ENCODE data around the gene C1QTNF1. TPM values are rescaled to one million over a fixed set of nuclear protein-coding genes. Genes with fewer than 3 reads are reported as not detected.

Gene C1QTNF1
- polyA plus RNA-seq, 1 of the 3 experiments (the other 2 are of a cell fraction), result 14.3 TPM

DNA sequence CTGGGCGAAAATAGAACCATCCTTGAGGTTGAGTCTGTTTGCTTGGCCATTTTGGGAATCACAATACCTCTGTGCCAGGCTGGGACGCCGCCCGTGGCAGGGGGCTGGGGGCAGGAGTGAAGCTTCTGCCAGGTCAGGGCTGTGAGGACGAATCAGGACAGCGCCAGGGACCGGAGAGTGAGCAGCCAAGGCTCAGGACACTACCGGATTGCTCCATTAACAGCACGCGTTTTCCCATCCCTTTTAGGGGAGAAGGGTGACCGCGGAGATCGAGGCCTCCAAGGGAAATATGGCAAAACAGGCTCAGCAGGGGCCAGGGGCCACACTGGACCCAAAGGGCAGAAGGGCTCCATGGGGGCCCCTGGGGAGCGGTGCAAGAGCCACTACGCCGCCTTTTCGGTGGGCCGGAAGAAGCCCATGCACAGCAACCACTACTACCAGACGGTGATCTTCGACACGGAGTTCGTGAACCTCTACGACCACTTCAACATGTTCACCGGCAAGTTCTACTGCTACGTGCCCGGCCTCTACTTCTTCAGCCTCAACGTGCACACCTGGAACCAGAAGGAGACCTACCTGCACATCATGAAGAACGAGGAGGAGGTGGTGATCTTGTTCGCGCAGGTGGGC is 23.4 kb downstream of the C1QTNF1 start:
- CTCF ChIA-PET, result interaction anchor here (0.7 to 25.7 kb wide), 13 partner anchors 13 to 367 kb away, joined by 3 to 529 read pairs (median 6); partner anchors contain the start of genes C1QTNF1 and ENGASE
- no peaks in the 10 kb centered on the region for H3K9me3 ChIP-seq
- no peak overlapping the region for H3K4me2 ChIP-seq

More for the DNA sequence above, 23.4 kb downstream of the C1QTNF1 start:
- 89% methylated on average over 30 of the region's 30 CpGs for WGBS (ENCODE audit: low lambda C conversion rate)
- no peaks in the 10 kb centered on the region for H3K79me2 ChIP-seq (ENCODE audit: insufficient read depth)
- H2AFZ ChIP-seq (ENCODE audit: low read depth), result no peak overlapping the region
- no peak overlapping the region for H3K4me3 ChIP-seq (ENCODE audit: low read depth in 2 of 2, low read length in 1 of 2)
- no peak for DNase-seq
- TF ChIP-seq ZBTB33 (IDR thresholded peaks at IDR 0.05; ENCODE audit: borderline replicate concordance, low read depth) (no peak), YY1 (IDR thresholded peaks at IDR 0.05; ENCODE audit: low read depth) (no peak), SIN3A (IDR thresholded peaks at IDR 0.05; ENCODE audit: borderline replicate concordance, low read depth, low read length) (no peak), RCOR1 (IDR thresholded peaks at IDR 0.05; ENCODE audit: low read length) (no peak), TCF12 (IDR thresholded peaks at IDR 0.05) (no peak), FOSL2 (IDR thresholded peaks at IDR 0.05; ENCODE audit: borderline replicate concordance, low read depth) (no peak), TAF1 (IDR thresholded peaks at IDR 0.05; ENCODE audit: borderline replicate concordance, low read depth, low read length) (no peak), NRF1 (IDR thresholded peaks at IDR 0.05; ENCODE audit: low read depth, low read length) (no peak), NFIC (IDR thresholded peaks at IDR 0.05; ENCODE audit: borderline replicate concordance) (no peak), MEF2A (IDR thresholded peaks at IDR 0.05; ENCODE audit: borderline replicate concordance, low read depth) (no peak), USF1 (IDR thresholded peaks at IDR 0.05; ENCODE audit: borderline replicate concordance, low read depth) (no peak), JUND (IDR thresholded peaks at IDR 0.05) (no peak), RAD21 (IDR thresholded peaks at IDR 0.05; ENCODE audit: low read length) (no peak), GATA2 (CRISPR knock-in tag; IDR thresholded peaks at IDR 0.05) (no peak), EP300 (IDR thresholded peaks at IDR 0.05; ENCODE audit: borderline replicate concordance in 1 of 2, low read depth in 1 of 2, low read length in 1 of 2) (no peak)
- TF ChIP-seq, protein P1, sequence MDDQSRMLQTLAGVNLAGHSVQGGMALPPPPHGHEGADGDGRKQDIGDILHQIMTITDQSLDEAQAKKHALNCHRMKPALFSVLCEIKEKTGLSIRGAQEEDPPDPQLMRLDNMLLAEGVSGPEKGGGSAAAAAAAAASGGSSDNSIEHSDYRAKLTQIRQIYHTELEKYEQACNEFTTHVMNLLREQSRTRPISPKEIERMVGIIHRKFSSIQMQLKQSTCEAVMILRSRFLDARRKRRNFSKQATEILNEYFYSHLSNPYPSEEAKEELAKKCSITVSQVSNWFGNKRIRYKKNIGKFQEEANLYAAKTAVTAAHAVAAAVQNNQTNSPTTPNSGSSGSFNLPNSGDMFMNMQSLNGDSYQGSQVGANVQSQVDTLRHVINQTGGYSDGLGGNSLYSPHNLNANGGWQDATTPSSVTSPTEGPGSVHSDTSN (IDR thresholded peaks at IDR 0.05), result no peak
- TF ChIP-seq, protein P2, sequence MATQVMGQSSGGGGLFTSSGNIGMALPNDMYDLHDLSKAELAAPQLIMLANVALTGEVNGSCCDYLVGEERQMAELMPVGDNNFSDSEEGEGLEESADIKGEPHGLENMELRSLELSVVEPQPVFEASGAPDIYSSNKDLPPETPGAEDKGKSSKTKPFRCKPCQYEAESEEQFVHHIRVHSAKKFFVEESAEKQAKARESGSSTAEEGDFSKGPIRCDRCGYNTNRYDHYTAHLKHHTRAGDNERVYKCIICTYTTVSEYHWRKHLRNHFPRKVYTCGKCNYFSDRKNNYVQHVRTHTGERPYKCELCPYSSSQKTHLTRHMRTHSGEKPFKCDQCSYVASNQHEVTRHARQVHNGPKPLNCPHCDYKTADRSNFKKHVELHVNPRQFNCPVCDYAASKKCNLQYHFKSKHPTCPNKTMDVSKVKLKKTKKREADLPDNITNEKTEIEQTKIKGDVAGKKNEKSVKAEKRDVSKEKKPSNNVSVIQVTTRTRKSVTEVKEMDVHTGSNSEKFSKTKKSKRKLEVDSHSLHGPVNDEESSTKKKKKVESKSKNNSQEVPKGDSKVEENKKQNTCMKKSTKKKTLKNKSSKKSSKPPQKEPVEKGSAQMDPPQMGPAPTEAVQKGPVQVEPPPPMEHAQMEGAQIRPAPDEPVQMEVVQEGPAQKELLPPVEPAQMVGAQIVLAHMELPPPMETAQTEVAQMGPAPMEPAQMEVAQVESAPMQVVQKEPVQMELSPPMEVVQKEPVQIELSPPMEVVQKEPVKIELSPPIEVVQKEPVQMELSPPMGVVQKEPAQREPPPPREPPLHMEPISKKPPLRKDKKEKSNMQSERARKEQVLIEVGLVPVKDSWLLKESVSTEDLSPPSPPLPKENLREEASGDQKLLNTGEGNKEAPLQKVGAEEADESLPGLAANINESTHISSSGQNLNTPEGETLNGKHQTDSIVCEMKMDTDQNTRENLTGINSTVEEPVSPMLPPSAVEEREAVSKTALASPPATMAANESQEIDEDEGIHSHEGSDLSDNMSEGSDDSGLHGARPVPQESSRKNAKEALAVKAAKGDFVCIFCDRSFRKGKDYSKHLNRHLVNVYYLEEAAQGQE (IDR thresholded peaks at IDR 0.05; ENCODE audit: low read depth, low read length), result no peak
- TF ChIP-seq, protein P3, sequence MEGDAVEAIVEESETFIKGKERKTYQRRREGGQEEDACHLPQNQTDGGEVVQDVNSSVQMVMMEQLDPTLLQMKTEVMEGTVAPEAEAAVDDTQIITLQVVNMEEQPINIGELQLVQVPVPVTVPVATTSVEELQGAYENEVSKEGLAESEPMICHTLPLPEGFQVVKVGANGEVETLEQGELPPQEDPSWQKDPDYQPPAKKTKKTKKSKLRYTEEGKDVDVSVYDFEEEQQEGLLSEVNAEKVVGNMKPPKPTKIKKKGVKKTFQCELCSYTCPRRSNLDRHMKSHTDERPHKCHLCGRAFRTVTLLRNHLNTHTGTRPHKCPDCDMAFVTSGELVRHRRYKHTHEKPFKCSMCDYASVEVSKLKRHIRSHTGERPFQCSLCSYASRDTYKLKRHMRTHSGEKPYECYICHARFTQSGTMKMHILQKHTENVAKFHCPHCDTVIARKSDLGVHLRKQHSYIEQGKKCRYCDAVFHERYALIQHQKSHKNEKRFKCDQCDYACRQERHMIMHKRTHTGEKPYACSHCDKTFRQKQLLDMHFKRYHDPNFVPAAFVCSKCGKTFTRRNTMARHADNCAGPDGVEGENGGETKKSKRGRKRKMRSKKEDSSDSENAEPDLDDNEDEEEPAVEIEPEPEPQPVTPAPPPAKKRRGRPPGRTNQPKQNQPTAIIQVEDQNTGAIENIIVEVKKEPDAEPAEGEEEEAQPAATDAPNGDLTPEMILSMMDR (IDR thresholded peaks at IDR 0.05), result no peak
- H3K9ac ChIP-seq, result no peak overlapping the region
- H4K20me1 ChIP-seq (ENCODE audit: insufficient read depth), result no peaks in the 10 kb centered on the region
- H3K27ac ChIP-seq (ENCODE audit: low read depth in 2 of 2, low read length in 1 of 2), result peak overlapping the region in 1 of 2 experiments; percentile 67; a peak in 2 of 4 replicates
- no peaks in the 10 kb centered on the region for H3K9me2 ChIP-seq
- POLR2A ChIA-PET, result interaction anchor here (1.8 kb wide), 1 partner anchor 27 kb away, joined by 6 read pairs; the partner anchor contains the start of gene ENGASE
- peaks cover 10% of the 10 kb centered on the region for H3F3A ChIP-seq (replicated peaks; ENCODE audit: insufficient read depth)
- no peaks in the 10 kb centered on the region for H3K27me3 ChIP-seq (ENCODE audit: insufficient read depth)
- peaks cover 0 to 23% of the 10 kb centered on the region in 2 experiments; a peak in 2 of 4 replicates for H3K4me1 ChIP-seq (ENCODE audit: control insufficient read depth in 1 of 2, insufficient read depth in 2 of 2, low read depth in 1 of 2, low read length in 1 of 2)
- H3K36me3 ChIP-seq (replicated peaks in 1 of 2; ENCODE audit: control insufficient read depth in 1 of 2, insufficient read depth in 2 of 2, low read length in 1 of 2), result no peaks in the 10 kb centered on the region

All from SK-N-SH (cell line).